Right forelimb (tissue), 1 donor: Measurements from ENCODE around the gene TGFA.

Source experiments
- DNase-seq: peaks from one replicate; pipeline ENCODE4 v3.0.0-alpha.2; 2018

The TGFA gene

DNA sequence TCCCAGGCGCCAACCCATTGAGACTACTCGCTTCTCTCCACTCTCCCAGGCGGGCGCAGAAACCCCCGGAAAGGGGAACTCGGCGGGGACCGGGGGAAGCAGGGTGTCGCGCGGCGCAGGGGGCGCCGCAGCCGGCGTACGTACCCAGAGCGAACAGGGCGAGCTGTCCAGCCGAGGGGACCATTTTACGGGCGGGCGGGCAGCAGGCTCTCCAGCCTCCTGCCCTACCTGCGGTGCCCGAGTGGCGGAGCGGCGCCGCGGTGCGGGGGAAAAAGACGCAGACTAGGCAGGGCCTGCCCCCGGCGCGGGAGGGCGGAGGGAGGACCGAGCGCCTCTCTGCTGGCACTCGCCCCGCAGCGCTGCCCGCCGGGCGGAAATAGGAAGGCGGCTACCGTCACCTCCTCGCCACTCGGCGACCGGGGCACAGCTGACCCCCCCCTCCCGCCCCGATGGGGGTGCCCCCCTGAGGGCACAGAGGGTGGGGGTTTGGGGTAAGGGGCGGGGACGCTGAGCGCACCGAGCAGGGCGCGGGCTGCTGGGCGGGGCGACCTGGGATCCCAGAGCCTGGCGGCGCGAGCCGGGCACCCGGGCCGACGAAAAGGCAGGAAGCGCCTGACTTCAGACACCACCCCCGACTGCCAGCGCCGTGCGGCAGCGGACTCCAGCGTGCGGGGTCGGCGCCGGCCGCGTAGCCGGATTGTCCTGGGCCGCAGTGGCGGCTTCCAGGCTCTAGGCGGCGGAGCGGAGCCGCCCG, at the start of gene TGFA:
Gene TGFA, minus strand, starts transcription at position 243 of the 754 bp plus-strand sequence. Its CDS starts 59 bp downstream, at position 184.
- peak; percentile 76 for DNase-seq

DNA sequence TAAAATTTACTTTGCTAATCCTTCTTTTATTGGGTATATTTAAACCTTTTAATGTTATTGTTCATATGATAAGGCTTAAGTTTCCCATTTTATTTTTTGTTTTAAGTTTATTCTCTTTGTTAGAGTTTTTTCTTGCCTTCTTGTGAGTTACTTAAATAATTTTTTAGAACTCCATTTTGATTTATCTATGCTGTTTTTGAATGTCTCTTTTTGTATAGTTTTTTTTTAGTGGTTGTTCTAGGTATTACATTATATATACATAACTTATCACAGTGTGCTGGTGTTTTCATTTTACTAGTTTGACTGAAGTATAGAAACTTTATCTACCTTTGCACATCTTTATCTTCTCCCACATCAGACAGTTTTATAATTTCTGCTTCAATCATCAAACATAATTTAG, 49.4 kb upstream of the TGFA start:
- no peak for DNase-seq

DNA sequence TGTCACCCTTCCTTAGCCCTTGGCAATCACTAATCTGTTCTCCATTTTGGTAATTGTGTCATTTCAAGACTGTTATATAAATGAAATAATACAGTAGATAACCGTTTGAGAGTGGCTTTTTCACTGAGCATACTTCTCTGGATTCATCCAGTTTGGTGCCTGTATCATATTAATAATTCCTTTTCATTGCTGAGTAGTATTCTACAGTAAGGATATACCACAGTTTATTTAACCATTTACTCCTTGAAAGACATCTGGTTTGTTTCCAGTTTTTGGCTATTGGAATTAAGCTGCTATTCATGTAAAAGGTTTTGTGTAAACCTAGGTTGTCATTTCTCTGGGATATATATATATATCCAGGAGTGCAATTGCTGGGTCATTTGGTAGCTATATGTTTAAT, 44.6 kb upstream of the TGFA start:
- no peak for DNase-seq

DNA sequence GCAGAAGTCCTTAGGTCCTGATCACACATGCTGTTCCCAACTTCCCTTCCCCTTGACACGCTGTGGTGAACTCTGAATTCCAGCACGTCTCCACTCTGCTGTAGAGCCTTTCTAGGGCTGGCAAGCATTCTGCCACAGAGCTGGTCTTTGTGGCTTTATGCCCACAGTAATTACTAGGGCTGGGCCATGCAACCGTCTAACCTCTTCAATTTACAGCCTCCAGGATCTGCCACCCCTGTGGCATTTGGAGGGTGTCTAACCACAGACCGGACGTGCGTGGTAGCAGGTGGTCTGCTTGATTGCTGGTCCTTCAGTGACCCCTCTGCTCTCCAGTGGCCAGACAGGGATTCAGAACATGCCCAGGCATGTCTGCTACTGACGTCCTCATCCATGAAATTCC, 43.1 kb upstream of the TGFA start:
- DNase-seq, result no peak

DNA sequence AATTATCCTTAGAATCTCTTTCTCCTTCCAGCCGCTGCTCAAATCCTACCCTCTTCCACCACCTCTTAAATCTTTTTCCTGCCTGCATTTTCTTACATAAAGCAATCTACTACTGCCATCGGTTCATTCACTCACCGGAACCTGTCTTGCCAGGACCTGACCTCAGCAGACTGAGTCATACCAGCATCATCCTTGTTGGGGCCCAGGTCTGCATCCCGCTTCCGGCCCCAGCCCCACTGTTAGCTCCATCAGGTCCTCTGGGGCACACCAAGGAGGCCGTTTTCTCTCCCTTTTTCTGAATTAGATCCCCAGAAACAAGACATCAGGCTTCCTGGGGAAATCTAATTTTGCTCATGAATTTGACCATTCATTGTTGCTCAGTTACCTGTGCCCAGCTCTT, 42.7 kb upstream of the TGFA start:
- DNase-seq, result no peak

DNA sequence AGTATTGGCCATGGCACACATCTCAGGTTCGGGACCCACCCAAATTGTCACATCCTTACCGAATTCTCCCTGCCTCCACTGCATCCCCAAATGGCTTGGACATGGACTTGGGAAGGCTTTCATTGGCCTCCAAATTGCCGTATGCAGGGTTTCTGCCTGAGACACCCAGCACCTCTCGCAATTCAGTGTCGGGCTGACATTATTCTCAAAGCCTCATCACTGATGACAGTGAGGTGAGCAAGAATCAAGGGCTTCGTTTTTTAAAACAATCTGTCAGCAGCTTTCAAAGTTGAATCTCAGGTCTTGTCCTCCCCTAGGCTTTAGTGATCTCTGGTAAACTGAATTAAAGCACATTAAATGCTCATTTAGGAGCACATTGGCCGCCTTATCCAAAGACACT, 29.5 kb upstream of the TGFA start:
- DNase-seq, result no peak

DNA sequence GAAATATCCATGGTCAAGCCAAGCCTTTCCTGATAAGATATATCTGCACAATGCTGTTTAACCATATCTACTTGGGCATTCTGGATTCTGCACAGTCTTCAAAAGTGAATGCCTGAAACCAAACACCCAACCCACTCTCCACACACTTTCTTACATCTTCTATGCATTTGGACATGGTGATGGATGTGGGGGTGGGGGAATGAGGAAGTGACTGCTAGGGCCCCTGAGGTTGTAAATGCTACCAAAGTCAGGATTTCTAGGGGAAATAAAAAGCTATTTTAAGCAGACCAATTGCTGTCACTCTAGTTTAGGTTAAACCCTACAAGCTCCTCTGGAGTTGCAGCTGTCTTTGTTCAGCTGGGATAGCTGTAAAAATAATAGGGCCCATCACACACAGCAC, 26.7 kb upstream of the TGFA start:
- no peak for DNase-seq

DNA sequence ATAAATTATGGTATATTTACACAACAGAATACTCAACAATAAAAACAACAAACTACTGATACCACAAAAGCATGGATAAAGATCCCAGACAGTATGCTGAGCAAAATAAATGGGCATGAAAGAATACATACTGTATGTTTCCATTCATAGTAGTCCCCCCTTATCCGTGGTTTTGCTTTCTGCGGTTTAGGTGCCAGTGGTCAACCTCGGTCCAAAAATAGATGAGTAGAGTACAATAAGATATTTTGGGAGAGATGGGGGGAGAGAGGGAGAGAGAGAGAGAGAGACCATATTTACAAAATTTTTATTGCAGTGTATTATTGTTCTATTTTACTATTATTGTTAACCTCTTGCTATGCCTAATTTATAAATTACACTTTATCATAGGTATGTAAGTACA, 21.0 kb upstream of the TGFA start:
- DNase-seq, result no peak

DNA sequence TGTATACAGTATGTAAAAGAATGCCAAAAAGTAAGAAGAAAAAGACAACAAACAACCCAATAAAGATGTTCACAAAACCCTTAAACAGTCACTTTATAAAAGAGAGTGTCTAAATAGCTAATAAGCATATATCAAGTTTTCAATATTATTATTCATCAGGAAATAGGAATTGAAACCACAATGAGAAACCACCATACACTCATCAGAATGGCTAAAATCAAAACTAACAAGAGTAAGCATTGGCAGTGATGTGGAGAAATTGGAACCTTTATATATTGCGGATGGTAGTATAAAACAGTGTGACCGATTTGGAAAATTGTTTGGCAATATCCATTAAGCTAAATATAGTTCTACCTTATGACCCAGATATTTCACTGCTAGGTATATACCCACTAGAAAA, 20.5 kb upstream of the TGFA start:
- DNase-seq, result no peak

DNA sequence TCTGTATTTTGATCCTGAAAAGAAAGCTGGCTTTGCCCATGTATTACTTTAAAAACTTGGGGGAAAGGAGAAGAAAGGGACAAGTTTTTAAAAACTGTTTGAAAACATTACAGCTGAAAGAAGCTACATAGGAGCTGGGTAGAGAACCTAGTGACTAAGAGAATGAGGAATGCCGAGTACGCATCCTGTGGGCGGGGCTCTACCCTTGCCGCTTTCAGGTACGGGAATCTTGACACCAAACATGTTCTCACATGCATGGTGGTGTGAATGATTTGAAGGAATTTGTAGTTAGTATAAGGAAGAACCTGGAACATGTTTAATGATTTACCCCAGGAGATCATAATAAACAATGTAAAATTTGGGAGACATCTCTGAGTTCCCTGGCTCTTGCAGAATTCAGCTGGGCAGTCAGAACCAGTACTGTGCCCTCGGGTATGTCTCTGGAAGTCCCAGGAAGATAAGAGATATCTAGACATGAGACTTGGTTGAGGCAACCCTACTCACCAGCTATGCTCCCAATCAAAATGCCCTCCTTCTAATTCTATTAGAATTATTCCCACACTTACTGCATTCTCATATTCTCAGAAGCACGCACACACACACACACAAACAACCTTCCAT, 16.5 kb upstream of the TGFA start:
- no peak for DNase-seq

DNA sequence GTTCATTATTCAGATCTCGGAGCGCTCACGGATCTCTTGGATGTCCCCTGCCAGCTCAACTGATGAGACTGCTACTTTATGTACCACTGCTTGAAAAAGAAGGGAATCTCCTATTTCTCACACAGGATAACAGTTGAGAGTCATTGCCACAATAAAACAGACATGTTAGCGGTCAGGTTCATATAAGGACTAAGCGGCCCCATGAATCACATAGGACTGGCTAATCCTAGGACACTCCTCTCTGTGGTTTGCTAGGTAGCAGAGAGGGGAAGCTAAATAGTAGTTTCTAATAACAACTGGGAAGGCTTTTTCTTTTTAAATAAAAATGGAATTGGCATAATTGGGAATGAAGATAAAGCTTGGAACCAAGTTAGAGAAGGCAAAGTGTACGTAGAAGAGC, 15.9 kb upstream of the TGFA start:
- DNase-seq, result no peak

DNA sequence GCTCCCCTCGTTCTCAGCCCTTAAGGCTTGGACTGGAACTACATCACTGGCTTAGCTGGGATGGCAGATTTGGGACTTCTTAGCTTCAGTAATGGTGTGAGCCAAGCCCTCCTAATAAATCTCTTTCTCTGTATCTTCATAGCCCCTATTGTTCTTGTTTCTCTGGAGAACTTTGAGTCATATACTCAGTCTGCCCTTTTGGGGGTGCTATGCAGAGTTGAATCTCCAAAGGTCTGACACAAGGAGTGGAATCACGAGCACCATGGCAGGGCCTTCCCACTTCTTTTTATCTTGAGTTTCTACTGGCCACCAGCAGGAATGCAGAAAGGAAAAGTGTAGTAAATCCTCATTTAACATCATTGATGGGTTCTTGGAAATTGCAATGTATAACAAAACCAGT, 13.3 kb upstream of the TGFA start:
- no peak for DNase-seq

DNA sequence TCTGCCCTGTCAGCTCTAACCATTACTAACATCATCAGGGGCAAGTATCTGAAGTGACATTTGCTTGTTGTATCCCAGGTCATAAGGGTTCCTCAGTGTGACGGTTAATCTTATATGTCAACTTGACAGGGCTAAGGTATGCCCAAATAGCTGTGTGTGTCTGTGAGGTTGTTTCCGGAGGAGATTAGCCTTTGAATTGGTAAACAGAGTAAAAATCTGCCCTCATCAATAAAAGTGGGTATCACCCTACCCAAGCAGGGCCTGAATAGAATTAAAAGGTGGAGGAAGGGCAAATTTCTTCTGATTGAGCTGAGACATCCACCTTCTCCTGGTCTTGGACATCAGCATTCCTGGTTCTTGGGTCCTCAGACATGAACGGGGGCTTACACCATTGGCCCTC, 12.8 kb upstream of the TGFA start:
- no peak for DNase-seq

DNA sequence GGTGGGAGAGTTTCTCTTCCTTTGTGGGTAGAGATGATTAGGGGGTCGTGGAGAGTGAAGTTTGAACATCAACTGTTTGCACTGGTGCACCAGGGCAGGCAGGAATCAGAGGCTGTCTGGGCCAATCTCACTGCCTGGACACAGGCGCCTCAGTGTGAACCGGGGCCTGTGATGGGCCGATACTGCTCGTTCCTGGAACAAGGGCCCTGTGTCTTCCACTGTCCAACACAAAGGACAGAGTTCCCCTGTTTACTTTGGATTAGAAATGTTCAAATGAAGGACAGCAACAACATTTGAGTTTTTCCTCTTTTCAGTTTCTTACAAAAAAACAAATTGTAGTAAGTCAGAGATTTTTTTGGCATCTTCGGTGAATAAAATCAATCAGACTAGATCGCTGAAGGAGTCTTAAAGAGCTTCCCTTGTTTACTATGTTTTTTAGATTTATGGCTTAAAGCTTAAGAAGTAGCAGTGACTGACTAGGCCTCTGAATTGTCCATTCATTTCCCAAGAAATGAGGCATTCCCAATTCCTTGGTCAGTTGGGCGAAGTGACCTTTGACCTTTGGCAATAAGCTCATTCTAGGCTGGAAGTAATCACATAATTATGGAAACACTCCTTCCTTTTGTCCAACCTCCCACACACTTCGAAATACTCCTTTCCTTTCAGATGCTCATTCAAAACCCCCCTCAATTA, 11.6 kb upstream of the TGFA start:
- no peak for DNase-seq

DNA sequence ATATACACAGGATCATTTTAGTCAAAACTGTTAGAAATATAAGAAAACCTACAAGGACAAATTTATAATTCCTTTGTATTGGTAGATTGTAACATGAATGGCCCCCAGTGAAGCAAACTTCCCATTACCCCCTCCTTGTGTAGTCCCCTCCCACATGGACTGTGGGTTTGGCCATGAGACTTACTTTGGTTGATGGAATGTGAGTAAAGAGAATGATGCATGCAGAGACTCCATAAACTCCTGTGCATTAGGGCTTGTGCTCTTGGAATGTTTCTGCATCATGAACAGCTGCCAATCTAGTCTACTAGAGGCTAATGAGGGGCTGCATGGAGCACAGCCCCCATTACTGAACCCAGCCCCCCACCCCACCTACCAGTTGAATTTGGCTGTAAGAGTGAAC, 8.3 kb upstream of the TGFA start:
- no peak for DNase-seq

DNA sequence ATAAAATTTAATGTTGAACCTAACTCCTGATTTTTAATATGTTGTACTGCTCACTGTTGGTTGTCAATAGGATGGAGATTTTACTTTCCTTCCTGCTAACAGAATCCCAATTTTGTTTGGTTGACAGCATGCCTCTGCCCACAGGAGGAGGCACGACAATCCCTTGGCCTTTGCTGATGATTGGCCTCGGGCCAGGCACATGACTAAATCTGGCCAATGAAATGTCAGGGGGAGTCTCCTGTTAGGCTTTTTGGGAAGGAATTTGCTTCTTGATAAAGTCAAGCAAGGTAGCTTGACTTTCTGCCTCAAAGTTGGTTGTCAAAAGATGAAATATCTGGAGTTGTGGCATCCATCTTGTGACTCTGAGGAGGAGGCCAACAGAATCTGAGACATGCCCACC, 6.8 kb upstream of the TGFA start:
- no peak for DNase-seq

DNA sequence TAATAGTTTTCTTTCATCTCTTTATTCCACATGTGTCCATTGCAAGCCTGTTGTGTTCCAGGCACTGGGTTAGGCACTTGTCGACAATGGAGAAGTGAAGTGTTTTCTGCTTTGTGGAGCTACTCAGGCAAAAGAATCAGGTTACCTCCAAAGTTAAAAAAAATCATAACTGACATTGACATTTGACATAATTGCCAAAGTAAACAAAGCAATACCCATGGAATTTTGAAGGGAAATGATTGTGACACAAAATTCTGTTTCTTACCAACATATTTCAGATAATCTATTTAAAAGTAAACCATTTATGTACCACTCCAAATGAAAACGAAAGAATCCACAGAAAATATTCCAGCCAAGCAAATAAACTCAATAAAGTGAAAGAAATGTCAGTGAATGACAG, 6.4 kb upstream of the TGFA start:
- no peak for DNase-seq

DNA sequence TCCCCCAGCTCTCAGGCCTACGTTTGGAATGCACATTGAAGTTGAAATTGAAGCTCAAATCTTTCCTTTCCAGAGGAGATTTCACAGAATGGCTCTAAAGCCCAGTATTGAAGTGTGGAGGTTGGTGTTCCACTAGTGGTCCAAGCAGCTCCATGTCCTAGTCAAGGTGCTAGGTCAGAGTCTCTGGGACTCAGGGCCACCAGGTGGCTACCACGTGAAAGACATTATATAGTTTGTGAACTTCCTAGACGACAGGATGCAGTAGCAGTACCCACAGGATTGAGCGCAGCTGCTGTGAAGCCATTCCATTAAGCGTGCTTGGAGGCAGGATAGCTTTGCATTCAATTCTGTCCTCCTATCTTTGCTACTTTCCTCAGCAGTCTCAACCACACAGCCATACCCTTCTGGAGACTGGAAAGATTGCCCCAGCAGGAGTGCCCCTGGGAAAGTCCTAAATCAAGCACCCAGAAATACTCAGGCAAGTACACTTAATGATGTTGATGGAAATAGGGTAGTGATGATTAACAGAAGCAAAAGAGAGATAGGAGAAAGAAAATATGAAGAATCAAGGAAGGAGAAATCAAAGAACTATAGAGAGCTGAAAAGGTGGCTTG, 4.7 kb upstream of the TGFA start:
- no peak for DNase-seq

DNA sequence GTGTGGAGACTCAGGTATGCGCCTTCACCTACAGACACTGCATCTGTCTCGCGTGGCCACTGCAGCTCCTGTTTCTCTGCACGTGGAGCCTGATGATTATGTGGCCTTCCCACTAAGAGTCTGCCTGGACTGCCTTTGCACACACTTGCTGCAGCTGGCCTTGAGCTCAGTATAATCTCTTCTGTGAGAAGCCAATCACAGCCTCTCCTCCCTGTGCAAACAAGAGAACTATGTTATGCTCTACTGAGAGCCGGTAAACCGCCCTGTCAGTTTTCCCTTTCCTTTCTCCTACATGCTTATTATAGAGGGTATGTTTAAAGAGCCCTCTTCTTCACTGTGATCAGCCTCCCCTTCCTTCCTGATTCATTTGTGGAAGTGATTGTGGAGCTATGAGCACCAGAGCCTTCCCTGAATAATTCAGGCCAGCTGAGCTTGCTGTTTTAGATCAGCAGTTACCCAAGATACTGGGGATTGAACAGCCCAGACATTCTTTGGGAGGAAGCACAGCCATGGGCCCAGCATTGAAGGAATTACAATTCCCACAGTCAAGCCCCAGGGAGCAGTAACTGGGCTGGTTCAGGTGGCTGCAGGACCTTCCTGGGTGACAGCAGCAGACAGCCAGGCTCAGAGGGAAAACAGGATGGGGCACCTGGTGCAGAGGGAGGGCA, 3.7 kb upstream of the TGFA start:
- DNase-seq, result no peak

DNA sequence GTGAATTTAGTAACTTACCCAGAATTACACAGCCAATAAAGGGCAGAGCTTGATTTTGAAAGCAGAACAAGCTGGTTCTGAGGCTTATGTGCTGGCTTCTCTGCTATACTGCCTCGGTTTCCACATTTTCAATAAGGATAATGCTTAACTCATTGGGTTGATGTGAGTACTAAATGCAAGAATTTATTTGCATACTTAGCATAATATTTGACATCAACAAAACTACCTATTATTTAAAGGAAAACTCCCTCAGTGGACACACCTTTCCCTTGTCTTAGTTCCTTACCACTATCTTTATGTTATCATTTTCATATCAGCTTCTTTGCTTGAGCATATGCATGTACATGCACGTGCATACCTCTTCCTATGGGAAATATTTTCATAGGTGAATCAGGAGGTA, 3.0 kb upstream of the TGFA start:
- no peak for DNase-seq

DNA sequence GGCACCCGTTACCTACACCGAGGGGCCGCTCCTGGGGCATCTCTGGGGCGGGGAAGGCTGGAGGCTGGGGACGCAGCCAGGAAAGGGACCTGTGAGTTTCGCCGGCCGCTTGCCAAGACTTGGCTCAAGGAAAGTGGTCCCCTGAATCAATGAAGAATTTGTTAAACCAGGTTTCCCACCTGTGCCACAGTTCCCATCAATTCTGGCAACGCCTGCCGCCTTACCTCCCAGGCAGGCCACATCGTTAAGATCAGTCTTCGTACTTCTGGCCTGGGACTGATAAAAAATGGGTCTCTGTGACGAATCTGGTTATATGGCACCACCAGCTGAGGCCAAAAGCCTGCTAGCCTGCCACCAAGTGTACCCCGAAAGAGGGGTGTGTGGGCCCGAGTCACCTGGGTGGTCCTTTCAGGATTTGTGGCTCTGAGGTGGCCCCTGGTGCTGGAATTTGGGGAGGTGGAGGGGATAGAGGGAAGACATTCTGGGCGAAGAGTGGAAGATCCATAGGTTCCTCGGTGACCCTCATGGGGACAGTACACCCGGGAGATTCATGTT, 789 bp upstream of the TGFA start:
- no peak for DNase-seq

DNA sequence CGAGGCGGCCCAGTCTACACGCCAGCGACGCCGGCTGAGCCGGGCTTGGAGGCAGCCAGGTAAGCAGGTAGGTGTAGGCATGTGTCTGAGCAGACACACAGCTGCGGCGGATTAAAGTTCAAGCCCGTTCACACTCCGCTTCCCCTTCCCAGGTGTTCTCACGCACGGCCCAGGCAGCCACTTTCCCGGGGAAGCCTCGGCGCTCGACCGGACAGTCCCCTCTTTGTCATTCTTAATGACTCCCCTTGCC, 367 bp downstream of the TGFA start:
- no peak for DNase-seq
